AG09309 (cell line): ENCODE data around the gene PRMT9.

ENCODE experiments used
- DNase-seq: peaks from one replicate; pipeline ENCODE4 v3.0.0-alpha.2; 2010; ENCODE audit warnings: low read depth
- H3K4me3 ChIP-seq: 2 replicates; pipeline ENCODE4 v1.5.1; 2011; ENCODE audit warnings: mild to moderate bottlenecking, low read depth, low read length, moderate library complexity; ENCODE audit not compliant: control insufficient read depth
- CTCF ChIP-seq: IDR thresholded peaks from 2 replicates; pipeline ENCODE4 v1.5.1; 2011; ENCODE audit warnings: mild to moderate bottlenecking, low read depth, low read length, inconsistent platforms; ENCODE audit not compliant: insufficient read depth, control insufficient read depth; ENCODE audit errors: missing control alignments

The PRMT9 gene

GRCh38 chr4:147617173-147617840 lies 66.7 kb downstream of the PRMT9 start, which contains the start of gene TMEM184C:
TMEM184C (plus strand) TSS chr4:147617397; CDS start chr4:147617957, 560 bp downstream.
- peak within 1 kb of the TSS; percentile 83 for H3K4me3 ChIP-seq
- no peak for TF ChIP-seq CTCF
- DNase-seq = peak; percentile 56

- no peak for DNase-seq
- no peak for TF ChIP-seq CTCF
- H3K4me3 ChIP-seq = peak overlapping the region; percentile 83
Observed at GRCh38 chr4:147616849-147617172, 67.2 kb downstream of the PRMT9 start.

GRCh38 chr4:147610686-147611085 lies 73.3 kb downstream of the PRMT9 start:
- TF ChIP-seq CTCF = no peak
- no peak overlapping the region for H3K4me3 ChIP-seq
- DNase-seq = no peak

GRCh38 chr4:147607471-147607870 lies 76.5 kb downstream of the PRMT9 start:
- no peak overlapping the region for H3K4me3 ChIP-seq
- DNase-seq = no peak
- TF ChIP-seq CTCF = no peak

GRCh38 chr4:147605499-147605898 lies 78.5 kb downstream of the PRMT9 start:
- no peak for DNase-seq
- TF ChIP-seq CTCF = no peak
- H3K4me3 ChIP-seq = no peak overlapping the region

GRCh38 chr4:147599769-147600168 lies 84.2 kb downstream of the PRMT9 start:
- H3K4me3 ChIP-seq = no peak overlapping the region
- DNase-seq = no peak
- no peak for TF ChIP-seq CTCF
